WTC11 (cell line): Measurements from ENCODE around the gene KRTAP4-1.
"Not testable (repeated sequence)": the region's sequence is repeated elsewhere in the genome, so short reads cannot be mapped to it uniquely, and the experiment has no call there.

Source experiments
- KAT7 ChIP-seq: sonication (generic); formaldehyde crosslinking; IDR thresholded peaks from 2 replicates; pipeline ENCODE4 v1.8.1; 2023; ENCODE audit warnings: missing genetic modification reagents, mild to moderate bottlenecking, borderline replicate concordance
- ZNF232 ChIP-seq: sonication (generic); formaldehyde crosslinking; IDR thresholded peaks from 2 replicates; pipeline ENCODE4 v1.8.0; 2022; ENCODE audit warnings: mild to moderate bottlenecking, missing genetic modification reagents
- TF ChIP-seq, protein P1 (sequence below): fragments of 200-600 bp; IDR thresholded peaks from 2 replicates; pipeline ENCODE4 v1.8.0; 2022; ENCODE audit warnings: antibody characterized with exemption
- TF ChIP-seq, protein P2 (sequence below): sonication (generic); formaldehyde crosslinking; IDR thresholded peaks from 2 replicates; pipeline ENCODE4 v1.8.1; 2023; ENCODE audit warnings: mild to moderate bottlenecking, missing genetic modification reagents, moderate library complexity

DNA sequence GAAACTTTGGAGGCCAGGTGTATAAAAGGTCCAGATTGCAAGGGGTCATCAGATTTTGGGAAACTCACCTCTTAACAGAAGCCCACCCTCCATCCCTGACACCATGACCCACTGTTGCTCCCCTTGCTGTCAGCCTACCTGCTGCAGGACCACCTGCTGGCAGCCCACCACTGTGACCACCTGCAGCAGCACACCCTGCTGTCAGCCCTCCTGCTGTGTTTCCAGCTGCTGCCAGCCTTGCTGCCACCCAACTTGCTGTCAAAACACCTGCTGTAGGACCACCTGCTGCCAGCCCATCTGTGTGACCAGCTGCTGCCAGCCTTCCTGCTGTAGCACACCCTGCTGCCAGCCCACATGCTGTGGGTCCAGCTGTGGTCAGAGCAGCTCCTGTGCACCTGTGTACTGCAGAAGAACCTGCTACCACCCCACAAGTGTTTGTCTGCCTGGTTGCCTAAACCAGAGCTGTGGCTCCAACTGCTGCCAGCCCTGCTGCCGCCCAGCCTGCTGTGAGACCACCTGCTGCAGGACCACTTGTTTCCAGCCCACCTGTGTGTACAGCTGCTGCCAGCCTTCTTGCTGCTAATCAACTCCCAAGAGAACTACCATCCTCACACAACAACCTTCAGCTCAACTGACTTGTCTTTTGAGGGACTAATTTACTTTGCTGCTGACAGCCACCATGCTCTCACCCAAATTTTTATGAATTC lies 47.8 kb upstream of the KRTAP4-1 start, which contains the start of gene KRTAP9-3:
- TF ChIP-seq ZNF232, KAT7 (CRISPR knock-in tag): not testable (repeated sequence)
- TF ChIP-seq, protein P1, sequence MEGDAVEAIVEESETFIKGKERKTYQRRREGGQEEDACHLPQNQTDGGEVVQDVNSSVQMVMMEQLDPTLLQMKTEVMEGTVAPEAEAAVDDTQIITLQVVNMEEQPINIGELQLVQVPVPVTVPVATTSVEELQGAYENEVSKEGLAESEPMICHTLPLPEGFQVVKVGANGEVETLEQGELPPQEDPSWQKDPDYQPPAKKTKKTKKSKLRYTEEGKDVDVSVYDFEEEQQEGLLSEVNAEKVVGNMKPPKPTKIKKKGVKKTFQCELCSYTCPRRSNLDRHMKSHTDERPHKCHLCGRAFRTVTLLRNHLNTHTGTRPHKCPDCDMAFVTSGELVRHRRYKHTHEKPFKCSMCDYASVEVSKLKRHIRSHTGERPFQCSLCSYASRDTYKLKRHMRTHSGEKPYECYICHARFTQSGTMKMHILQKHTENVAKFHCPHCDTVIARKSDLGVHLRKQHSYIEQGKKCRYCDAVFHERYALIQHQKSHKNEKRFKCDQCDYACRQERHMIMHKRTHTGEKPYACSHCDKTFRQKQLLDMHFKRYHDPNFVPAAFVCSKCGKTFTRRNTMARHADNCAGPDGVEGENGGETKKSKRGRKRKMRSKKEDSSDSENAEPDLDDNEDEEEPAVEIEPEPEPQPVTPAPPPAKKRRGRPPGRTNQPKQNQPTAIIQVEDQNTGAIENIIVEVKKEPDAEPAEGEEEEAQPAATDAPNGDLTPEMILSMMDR: not testable (repeated sequence)
- TF ChIP-seq, protein P2, sequence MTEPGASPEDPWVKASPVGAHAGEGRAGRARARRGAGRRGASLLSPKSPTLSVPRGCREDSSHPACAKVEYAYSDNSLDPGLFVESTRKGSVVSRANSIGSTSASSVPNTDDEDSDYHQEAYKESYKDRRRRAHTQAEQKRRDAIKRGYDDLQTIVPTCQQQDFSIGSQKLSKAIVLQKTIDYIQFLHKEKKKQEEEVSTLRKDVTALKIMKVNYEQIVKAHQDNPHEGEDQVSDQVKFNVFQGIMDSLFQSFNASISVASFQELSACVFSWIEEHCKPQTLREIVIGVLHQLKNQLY (CRISPR knock-in tag): not testable (repeated sequence)
